GM23248 (cell line): ENCODE measurements around the gene RDH16.
"Not testable (repeated sequence)": the region's sequence is repeated elsewhere in the genome, so short reads cannot be mapped to it uniquely, and the experiment has no call there.

Experiments used
- EZH2 ChIP-seq: fragments of 200-600 bp; sonication (generic); IDR thresholded peaks from 2 replicates; pipeline ENCODE4 v1.6.1; 2018; ENCODE audit warnings: antibody characterized with exemption, mild to moderate bottlenecking; ENCODE audit not compliant: insufficient read depth, poor library complexity, severe bottlenecking
- EZH2phosphoT487 ChIP-seq: fragments of 200-600 bp; sonication (generic); IDR thresholded peaks from 2 replicates; pipeline ENCODE4 v1.6.1; 2018; ENCODE audit warnings: antibody characterized with exemption, moderate library complexity, mild to moderate bottlenecking, low read depth; ENCODE audit not compliant: insufficient read depth

- not testable (repeated sequence) for TF ChIP-seq EZH2phosphoT487, EZH2
Observed at GRCh38 chr12:56977361-56977760, 20.0 kb upstream of the RDH16 start.
